ENCODE measurements around the gene CRYL1. TPM values are rescaled to one million over a fixed set of nuclear protein-coding genes. Genes with fewer than 3 reads are reported as not detected.
A peak's percentile ranks its signal among the peaks of the same experiment; 100 is the strongest.

CRYL1 gene
- total RNA-seq, 1 donor from 2014 or later, result 8.7 TPM

DNA sequence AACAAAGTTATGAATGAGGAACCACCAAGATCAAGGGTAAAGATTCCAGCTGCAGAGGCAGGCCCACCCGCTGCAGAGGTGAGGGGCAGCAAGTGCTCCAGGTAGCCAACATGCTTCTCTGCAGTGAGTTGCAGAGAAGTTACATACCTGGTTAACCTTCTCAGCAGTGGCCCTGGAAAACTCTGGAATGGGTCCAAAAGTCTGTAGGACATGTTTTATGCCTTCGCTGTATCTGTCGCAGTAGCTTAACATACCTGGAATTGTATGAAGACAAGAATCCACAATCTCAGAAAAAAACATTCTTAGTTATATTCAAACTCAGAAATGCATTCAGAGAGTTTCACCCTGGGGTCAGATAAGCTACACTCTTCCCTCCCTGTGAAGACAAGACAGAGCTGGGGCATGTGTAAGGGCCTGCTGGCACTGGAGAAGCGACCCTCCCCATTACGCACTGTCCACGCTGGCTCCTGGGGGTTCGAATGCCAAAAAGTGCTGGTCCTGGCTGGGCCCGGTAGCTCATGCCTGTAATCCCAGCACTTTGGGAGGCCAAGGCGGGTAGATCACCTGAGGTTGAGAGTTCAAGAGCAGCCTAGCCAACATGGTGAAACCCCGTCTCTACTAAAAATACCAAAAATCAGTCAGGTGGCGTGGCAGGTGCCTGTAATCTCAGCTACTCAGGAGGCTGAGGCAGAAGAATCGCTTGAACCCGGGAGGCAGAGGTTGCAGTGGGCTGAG, 121.0 kb downstream of the CRYL1 start:
- Mint-ChIP-seq H3K4me3 (ENCODE audit: low read depth) (no peak overlapping the region), H3K36me3 (ENCODE audit: low read depth) (no peaks in the 10 kb centered on the region), H3K27ac (no peak overlapping the region), H3K27me3 (ENCODE audit: low read depth) (no peaks in the 10 kb centered on the region), H3K4me1 (ENCODE audit: low read depth) (peaks cover 29% of the 10 kb centered on the region), H3K9me3 (no peaks in the 10 kb centered on the region)
- DNase-seq (ENCODE audit: low spot score), result no peak
- intact Hi-C loops (cut with micrococcal nuclease), result no loop called here

DNA sequence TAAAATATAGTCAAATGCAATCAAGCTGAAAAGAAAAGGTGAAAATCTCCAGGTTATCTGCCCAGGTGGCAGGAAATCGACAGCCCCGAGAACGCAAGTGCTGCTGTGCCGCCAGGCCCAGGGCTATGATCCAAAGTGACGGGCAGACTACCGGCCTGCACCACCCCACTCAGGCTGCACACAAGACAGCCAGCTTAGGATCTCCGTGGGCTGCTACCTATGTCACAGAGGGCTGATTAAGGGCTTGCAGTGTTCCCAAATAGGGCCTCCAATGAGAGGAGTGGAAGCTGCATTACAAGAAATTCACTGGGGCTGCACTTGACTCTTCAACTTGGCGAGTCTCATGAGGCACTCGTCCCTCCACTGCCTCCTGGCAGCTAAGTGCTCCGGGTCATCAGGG, 121.8 kb downstream of the CRYL1 start:
- Mint-ChIP-seq H3K27me3 (ENCODE audit: low read depth) (no peaks in the 10 kb centered on the region), H3K4me3 (ENCODE audit: low read depth) (no peak overlapping the region), H3K36me3 (ENCODE audit: low read depth) (no peaks in the 10 kb centered on the region), H3K27ac (no peak overlapping the region), H3K4me1 (ENCODE audit: low read depth) (peaks cover 29% of the 10 kb centered on the region), H3K9me3 (no peaks in the 10 kb centered on the region)
- DNase-seq (ENCODE audit: low spot score), result no peak
- intact Hi-C loops (cut with micrococcal nuclease), result no loop called here

DNA sequence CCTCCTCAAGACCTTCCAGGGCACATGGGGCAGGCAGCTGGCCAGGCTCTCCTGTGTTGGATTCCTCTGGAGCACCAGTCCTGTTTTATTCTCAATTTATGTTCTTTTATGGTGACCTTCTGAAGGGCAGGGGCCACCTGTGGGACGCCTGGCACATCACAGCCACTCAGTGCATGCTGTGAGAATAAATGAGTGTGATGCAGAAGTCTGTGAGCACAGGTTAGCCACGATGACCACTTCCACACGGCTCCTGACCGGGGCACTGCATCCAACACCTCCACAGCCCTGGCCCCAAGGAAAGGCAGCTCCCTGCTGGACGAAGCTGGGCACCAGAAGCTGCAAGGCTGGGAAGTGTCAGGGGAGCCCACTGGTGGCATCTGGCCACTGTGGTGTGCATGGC, 122.8 kb downstream of the CRYL1 start:
- H3K4me1 Mint-ChIP-seq (ENCODE audit: low read depth), result peaks cover 29% of the 10 kb centered on the region
- H3K27ac Mint-ChIP-seq, result no peak overlapping the region
- no peaks in the 10 kb centered on the region for H3K36me3 Mint-ChIP-seq (ENCODE audit: low read depth)
- H3K27me3 Mint-ChIP-seq (ENCODE audit: low read depth), result no peaks in the 10 kb centered on the region
- intact Hi-C loops (cut with micrococcal nuclease), result no loop called here
- H3K4me3 Mint-ChIP-seq (ENCODE audit: low read depth), result no peak overlapping the region
- no peak for DNase-seq (ENCODE audit: low spot score)
- H3K9me3 Mint-ChIP-seq, result no peaks in the 10 kb centered on the region

DNA sequence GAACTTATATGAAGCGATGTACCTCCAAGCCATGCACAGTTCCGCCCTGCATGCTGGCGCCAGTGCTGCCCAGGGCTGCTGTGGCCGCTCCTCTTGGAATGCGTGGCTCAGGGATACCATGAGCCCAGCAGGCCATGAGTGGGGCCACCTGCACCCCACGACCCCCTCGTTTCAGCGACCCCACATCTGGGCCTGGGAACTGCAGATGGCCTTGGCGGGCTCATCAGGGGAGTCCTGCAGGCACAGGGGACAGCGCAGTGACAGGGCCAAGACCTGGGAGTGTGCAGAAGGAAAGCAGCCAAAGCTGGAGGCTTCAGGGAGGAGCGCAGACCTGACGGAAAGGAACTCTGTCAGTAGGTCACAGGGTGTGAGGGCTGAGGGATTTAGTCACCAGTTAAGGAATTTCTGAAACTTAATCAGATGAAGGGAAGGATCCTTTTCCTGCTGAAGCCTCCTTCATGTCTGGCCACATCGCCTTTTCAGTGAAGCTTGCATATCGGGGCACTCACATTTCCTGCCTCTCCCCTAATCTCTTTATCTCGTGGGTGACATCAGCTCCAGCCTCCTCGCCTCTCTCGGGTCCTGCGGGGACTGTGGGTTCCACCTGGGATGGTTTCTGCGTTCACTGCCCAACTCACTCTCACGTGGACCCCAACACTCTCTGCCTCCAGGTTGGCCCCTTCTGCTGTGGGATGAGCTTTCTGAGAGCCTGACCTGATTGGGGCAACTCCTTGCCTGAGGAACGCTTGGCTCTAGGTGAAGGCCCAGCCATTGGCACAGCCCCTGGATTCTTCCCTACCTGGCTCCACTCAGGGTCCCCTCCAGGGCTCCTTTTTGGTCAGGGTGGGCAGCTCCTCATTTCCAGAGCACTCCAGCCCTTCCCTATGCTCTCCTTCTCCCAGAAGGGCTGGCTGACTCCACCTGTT, 123.5 kb downstream of the CRYL1 start:
- no peaks in the 10 kb centered on the region for H3K36me3 Mint-ChIP-seq (ENCODE audit: low read depth)
- peaks cover 27% of the 10 kb centered on the region for H3K4me1 Mint-ChIP-seq (ENCODE audit: low read depth)
- no peak overlapping the region for H3K4me3 Mint-ChIP-seq (ENCODE audit: low read depth)
- H3K27me3 Mint-ChIP-seq (ENCODE audit: low read depth), result no peaks in the 10 kb centered on the region
- H3K27ac Mint-ChIP-seq, result no peak overlapping the region
- intact Hi-C loops (cut with micrococcal nuclease), result no loop called here
- H3K9me3 Mint-ChIP-seq, result no peaks in the 10 kb centered on the region
- DNase-seq (ENCODE audit: low spot score), result peak; percentile 22

DNA sequence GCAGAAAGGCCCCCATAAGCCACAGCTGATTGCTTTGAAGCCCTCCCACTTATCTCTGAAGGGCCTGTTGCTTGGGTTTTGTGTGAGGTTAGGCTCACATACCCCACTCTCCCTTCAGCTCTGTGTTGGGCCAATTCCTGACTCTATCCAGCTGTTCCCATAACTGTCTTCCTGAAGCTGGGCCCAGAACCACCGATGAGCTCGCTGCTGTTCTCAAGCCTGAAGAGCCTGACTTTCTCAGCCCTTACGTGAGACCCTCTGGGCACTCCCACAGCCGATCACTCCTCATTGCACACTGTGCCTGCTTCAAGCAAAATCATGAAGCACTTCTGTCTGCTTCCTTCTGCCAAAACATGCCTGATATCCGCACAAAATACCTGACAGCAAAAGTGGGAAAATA, 124.1 kb downstream of the CRYL1 start:
- H3K27me3 Mint-ChIP-seq (ENCODE audit: low read depth), result no peaks in the 10 kb centered on the region
- no peaks in the 10 kb centered on the region for H3K9me3 Mint-ChIP-seq
- H3K27ac Mint-ChIP-seq, result no peak overlapping the region
- peaks cover 27% of the 10 kb centered on the region for H3K4me1 Mint-ChIP-seq (ENCODE audit: low read depth)
- no peaks in the 10 kb centered on the region for H3K36me3 Mint-ChIP-seq (ENCODE audit: low read depth)
- DNase-seq (ENCODE audit: low spot score), result peak; percentile 4
- H3K4me3 Mint-ChIP-seq (ENCODE audit: low read depth), result no peak overlapping the region
- intact Hi-C loops (cut with micrococcal nuclease), result no loop called here

DNA sequence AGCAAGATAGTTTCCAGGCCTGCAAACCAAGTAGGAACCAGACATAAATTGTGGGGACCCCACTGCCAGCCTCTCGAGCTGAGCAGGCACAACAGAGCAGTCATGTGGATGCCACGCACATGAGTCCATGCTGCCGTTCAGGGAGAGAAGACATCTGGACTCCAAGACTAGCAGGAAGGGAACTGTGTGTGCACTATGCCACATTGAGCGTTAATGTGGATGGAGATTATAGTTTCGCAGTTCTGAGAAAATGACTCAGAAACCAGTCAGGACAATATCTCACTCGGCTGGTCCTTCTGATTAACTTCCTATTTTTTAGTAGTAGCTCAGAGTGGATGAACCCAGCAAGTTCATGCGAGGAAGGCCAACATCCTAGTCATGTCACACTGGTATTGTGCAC, 124.9 kb downstream of the CRYL1 start:
- no peaks in the 10 kb centered on the region for H3K36me3 Mint-ChIP-seq (ENCODE audit: low read depth)
- intact Hi-C loops (cut with micrococcal nuclease), result no loop called here
- H3K27ac Mint-ChIP-seq, result no peak overlapping the region
- peaks cover 27% of the 10 kb centered on the region for H3K4me1 Mint-ChIP-seq (ENCODE audit: low read depth)
- no peak overlapping the region for H3K4me3 Mint-ChIP-seq (ENCODE audit: low read depth)
- H3K9me3 Mint-ChIP-seq, result no peaks in the 10 kb centered on the region
- H3K27me3 Mint-ChIP-seq (ENCODE audit: low read depth), result no peaks in the 10 kb centered on the region
- DNase-seq (ENCODE audit: low spot score), result no peak

DNA sequence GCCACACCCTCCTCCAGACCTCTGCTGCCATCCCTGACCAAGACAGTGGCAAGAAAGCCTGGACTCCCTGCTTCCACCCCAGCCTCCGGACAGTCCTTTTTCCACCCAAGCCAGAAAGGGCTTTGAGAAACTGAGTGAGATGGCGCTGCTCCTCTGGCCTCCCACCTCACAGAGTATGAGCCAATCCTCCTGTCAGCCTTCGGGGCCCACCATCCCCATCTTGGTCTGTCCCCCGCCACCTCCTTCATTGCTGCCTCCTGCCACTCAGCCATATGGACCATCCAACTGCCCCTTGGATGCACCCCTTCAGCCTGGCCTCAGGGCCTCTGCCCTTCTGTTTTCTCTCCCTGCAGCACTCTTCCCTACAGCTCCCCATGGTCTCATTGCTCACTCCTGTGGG, 125.7 kb downstream of the CRYL1 start:
- DNase-seq (ENCODE audit: low spot score), result peak; percentile 3
- Mint-ChIP-seq H3K9me3 (no peaks in the 10 kb centered on the region), H3K27me3 (ENCODE audit: low read depth) (no peaks in the 10 kb centered on the region), H3K36me3 (ENCODE audit: low read depth) (no peaks in the 10 kb centered on the region), H3K4me3 (ENCODE audit: low read depth) (no peak overlapping the region), H3K4me1 (ENCODE audit: low read depth) (peaks cover 27% of the 10 kb centered on the region), H3K27ac (no peak overlapping the region)
- intact Hi-C loops (cut with micrococcal nuclease), result no loop called here

DNA sequence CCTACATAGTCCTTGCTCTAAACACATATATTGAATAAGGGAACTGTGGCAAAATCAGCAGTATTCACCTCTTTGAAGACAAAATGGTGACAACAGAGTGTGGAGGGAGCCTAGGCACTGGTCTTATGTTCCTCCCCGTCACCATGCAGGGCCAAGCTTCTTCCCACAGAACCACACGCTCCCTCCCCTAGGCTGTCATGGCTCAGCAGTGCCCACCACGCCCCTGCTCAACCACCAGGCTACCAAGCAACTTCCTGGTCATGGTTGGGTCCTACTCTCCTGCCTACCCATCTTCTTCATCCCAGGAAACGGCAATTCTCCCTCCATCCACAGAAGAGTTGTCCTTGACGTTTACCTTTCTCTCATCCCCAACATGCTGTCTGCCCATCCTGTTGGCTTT, 126.1 kb downstream of the CRYL1 start:
- Mint-ChIP-seq H3K4me3 (ENCODE audit: low read depth) (no peak overlapping the region), H3K36me3 (ENCODE audit: low read depth) (no peaks in the 10 kb centered on the region), H3K27ac (no peak overlapping the region), H3K9me3 (no peaks in the 10 kb centered on the region), H3K27me3 (ENCODE audit: low read depth) (no peaks in the 10 kb centered on the region), H3K4me1 (ENCODE audit: low read depth) (peaks cover 27% of the 10 kb centered on the region)
- intact Hi-C loops (cut with micrococcal nuclease), result no loop called here
- peak; percentile 3 for DNase-seq (ENCODE audit: low spot score)

DNA sequence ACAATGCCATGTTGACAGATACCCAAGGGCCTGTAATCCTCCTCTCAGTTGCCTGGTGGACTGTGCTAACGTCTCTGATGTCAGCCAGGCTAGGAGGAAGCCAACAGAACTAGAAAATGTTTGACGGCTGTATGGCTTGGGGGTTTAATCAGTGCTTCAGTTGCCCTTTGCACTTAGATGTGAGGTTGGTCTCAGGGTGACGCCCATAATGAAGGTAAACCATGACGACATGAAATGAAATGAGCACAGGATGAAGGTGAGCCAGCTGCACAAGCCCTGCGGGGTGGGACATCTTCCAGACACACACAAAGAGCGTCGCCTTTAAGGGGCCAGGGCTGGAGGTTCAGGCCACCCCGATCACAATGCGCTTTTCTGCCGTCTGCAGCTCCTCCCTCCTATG, 127.2 kb downstream of the CRYL1 start:
- H3K9me3 Mint-ChIP-seq, result no peaks in the 10 kb centered on the region
- H3K4me1 Mint-ChIP-seq (ENCODE audit: low read depth), result peaks cover 27% of the 10 kb centered on the region
- intact Hi-C loops (cut with micrococcal nuclease), result no loop called here
- H3K36me3 Mint-ChIP-seq (ENCODE audit: low read depth), result no peaks in the 10 kb centered on the region
- no peak overlapping the region for H3K4me3 Mint-ChIP-seq (ENCODE audit: low read depth)
- no peak for DNase-seq (ENCODE audit: low spot score)
- no peaks in the 10 kb centered on the region for H3K27me3 Mint-ChIP-seq (ENCODE audit: low read depth)
- no peak overlapping the region for H3K27ac Mint-ChIP-seq

DNA sequence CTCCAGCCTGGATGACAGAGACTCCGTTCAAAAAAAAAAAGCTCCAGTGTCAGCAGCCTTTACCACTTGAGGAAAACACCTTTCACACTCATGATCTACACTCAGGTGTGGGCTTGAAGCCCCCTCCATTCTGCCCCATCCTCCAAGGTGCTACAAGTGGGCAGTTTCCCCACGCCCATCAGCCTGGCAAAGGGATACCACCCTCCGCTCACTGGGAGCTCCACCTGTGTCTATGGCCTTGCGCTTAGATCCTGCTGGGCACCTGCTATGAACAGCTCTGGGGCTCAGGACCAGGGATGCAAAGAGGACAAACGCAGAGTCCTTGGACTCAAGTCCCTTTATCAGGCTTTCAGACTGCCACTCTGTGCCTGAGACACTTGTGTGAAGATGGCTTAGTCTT, 127.8 kb downstream of the CRYL1 start:
- intact Hi-C loops (cut with micrococcal nuclease), result no loop called here
- Mint-ChIP-seq H3K4me3 (ENCODE audit: low read depth) (no peak overlapping the region), H3K9me3 (no peaks in the 10 kb centered on the region), H3K27me3 (ENCODE audit: low read depth) (no peaks in the 10 kb centered on the region), H3K4me1 (ENCODE audit: low read depth) (peaks cover 27% of the 10 kb centered on the region), H3K36me3 (ENCODE audit: low read depth) (no peaks in the 10 kb centered on the region), H3K27ac (no peak overlapping the region)
- peak; percentile 4 for DNase-seq (ENCODE audit: low spot score)

DNA sequence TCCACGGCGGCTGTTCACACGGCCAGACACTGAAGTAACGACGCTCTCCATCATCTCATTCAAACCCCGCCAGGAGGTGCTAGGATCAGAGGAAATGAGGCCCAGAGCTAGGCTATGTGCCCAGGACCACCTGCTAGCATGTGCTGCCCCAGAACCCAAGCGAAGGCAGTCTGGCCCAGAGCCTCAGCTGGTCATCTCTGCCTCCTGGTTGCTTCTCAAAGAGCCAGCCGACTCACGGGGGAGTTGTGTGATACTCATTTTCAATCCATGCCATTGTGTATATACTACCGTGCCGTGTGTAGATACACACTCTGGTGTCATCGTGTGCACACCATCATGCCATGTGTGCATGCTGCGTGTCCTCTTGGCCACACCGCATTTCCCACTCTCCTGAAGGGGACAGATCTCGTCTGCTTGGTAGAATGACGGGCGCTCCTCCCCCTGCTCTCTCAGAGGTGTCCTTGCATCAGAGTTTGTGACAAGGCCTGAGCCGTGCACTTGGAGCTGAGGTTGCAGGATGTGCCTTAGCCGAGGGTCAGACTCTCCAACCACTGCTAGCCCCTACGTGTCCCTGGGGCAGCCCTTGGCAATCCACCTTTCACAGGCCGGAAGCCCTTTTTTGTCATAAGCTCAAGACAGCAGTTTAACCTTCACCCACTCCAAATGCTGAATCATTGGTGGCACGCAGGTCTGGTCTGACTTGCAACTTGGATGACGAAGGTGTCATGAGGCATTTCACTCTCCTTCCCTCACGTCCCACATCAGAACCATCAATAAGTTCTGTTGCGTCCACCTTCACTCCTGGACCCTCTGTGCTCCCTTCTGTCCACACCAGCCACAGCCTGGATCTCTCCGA, 130.4 kb downstream of the CRYL1 start:
- Mint-ChIP-seq H3K9me3 (no peaks in the 10 kb centered on the region), H3K4me1 (ENCODE audit: low read depth) (peaks cover 4% of the 10 kb centered on the region), H3K36me3 (ENCODE audit: low read depth) (no peaks in the 10 kb centered on the region), H3K27ac (no peak overlapping the region), H3K4me3 (ENCODE audit: low read depth) (no peak overlapping the region), H3K27me3 (ENCODE audit: low read depth) (no peaks in the 10 kb centered on the region)
- DNase-seq (ENCODE audit: low spot score), result peak; percentile 6
- intact Hi-C loops (cut with micrococcal nuclease), result no loop called here

DNA sequence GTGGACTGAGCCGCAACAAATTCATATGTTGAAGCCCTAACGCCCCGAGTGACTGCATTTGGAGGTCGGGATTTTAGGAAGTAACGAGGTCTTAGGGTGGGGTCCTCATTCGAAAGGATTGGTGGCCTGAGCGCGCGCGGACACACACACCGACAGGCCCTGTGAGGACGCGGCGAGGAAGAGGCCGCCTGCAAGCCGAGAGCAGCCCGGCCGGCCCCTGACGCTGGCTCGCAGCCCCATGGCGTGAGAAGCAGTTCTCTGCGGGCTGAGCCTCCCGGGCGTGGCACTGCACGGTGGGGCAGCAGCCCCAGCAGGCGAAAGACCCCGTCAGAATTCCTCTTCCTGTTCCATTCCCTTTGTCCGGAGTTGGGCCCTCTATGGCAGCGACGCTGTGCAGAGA, 131.2 kb downstream of the CRYL1 start:
- H3K27me3 Mint-ChIP-seq (ENCODE audit: low read depth), result no peaks in the 10 kb centered on the region
- DNase-seq (ENCODE audit: low spot score), result no peak

DNA sequence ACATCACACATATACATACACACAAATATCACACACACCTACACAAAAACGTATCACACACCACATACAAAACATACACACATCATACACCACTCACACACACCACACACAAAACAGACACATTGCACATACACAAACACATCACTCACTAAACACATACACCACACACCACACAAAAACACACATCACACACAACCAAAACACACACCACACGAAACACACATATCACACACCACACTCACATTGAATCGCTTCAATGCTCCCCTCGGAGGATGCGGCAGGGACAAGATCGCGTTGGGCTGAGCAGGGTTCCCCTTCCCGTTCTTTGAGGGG, 131.5 kb downstream of the CRYL1 start:
- H3K4me1 Mint-ChIP-seq (ENCODE audit: low read depth), result no peaks in the 10 kb centered on the region
- H3K27ac Mint-ChIP-seq, result no peak overlapping the region
- intact Hi-C loops (cut with micrococcal nuclease), result no loop called here
- H3K4me3 Mint-ChIP-seq (ENCODE audit: low read depth), result no peak overlapping the region
- no peaks in the 10 kb centered on the region for H3K36me3 Mint-ChIP-seq (ENCODE audit: low read depth)
- no peak for DNase-seq (ENCODE audit: low spot score)
- H3K27me3 Mint-ChIP-seq (ENCODE audit: low read depth), result no peaks in the 10 kb centered on the region
- no peaks in the 10 kb centered on the region for H3K9me3 Mint-ChIP-seq

More for the DNA sequence above, 131.2 kb downstream of the CRYL1 start:
- Mint-ChIP-seq H3K27ac (no peak overlapping the region), H3K36me3 (ENCODE audit: low read depth) (no peaks in the 10 kb centered on the region), H3K4me3 (ENCODE audit: low read depth) (no peak overlapping the region), H3K4me1 (ENCODE audit: low read depth) (no peaks in the 10 kb centered on the region), H3K9me3 (no peaks in the 10 kb centered on the region)
- intact Hi-C loops (cut with micrococcal nuclease), result no loop called here
